Testis (tissue), 2 donors: ENCODE data around the gene TSBP1.

Experiments
- CTCF ChIP-seq, 3 experiments: fragments of 450-650 bp in 2 of 3; fragments of 200-600 bp in 1 of 3; sonication (generic) in 1 of 3; IDR thresholded peaks; one replicate each; pipeline ENCODE4 v1.5.1; 2016 to 2019; ENCODE audit warnings: antibody characterized with exemption in 3 of 3, mild to moderate bottlenecking in 2 of 3, moderate library complexity in 1 of 3
- POLR2A ChIP-seq: fragments of 450-650 bp; IDR thresholded peaks from one replicate; pipeline ENCODE4 v1.6.1; 2017; ENCODE audit warnings: antibody characterized with exemption, mild to moderate bottlenecking, moderate library complexity

- TF ChIP-seq CTCF (IDR thresholded peaks at IDR 0.05) (no peak), POLR2A (no peak)
Observed at GRCh38 chr6:32406197-32406596, 34.5 kb upstream of the TSBP1 start.
